ENCODE data around the gene CCNF.

CCNF gene

DNA sequence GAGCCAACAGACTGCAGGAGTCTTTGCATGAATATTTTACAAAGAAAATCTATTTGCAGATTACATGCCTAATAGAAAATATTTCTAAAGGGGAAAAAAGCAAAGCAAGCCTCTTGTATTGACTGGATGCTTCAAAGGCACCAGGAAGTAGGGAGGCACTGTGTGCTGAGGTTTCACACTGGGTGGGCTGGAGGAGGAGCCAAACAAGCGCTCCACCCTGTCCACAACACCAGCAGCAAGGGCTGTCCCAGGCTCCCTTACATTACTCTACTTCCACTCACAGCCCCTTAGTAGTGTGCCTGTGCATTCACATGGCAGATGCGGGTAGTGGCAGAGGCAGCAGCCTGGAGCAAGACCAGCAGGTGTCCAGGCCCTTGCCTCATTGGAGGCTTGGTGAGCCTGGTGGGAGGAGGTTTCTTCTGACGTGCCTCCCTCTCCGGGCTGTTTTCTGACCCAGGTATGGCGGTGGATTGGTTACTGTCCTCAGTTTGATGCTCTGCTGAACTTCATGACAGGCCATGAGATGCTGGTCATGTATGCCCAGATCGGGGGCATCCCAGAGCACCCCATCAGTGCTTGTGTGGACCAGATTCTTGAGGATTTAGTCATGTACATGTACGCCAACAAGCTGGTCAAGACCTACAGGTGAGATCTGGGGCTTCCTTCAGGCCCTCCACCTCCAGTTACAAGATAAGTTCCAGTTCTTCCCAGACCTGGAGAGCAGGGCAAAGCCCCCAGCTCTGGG is 7.0 kb upstream of the CCNF start:
- H3K4me3 ChIP-seq (replicated peaks; ENCODE audit: low read depth, low read length): no peak overlapping the region
- TF ChIP-seq, protein P1, sequence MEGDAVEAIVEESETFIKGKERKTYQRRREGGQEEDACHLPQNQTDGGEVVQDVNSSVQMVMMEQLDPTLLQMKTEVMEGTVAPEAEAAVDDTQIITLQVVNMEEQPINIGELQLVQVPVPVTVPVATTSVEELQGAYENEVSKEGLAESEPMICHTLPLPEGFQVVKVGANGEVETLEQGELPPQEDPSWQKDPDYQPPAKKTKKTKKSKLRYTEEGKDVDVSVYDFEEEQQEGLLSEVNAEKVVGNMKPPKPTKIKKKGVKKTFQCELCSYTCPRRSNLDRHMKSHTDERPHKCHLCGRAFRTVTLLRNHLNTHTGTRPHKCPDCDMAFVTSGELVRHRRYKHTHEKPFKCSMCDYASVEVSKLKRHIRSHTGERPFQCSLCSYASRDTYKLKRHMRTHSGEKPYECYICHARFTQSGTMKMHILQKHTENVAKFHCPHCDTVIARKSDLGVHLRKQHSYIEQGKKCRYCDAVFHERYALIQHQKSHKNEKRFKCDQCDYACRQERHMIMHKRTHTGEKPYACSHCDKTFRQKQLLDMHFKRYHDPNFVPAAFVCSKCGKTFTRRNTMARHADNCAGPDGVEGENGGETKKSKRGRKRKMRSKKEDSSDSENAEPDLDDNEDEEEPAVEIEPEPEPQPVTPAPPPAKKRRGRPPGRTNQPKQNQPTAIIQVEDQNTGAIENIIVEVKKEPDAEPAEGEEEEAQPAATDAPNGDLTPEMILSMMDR (IDR thresholded peaks at IDR 0.05; ENCODE audit: low read depth, low read length, missing control alignments): no peak
- no peak for DNase-seq (ENCODE audit: extremely low read depth, low read depth)

DNA sequence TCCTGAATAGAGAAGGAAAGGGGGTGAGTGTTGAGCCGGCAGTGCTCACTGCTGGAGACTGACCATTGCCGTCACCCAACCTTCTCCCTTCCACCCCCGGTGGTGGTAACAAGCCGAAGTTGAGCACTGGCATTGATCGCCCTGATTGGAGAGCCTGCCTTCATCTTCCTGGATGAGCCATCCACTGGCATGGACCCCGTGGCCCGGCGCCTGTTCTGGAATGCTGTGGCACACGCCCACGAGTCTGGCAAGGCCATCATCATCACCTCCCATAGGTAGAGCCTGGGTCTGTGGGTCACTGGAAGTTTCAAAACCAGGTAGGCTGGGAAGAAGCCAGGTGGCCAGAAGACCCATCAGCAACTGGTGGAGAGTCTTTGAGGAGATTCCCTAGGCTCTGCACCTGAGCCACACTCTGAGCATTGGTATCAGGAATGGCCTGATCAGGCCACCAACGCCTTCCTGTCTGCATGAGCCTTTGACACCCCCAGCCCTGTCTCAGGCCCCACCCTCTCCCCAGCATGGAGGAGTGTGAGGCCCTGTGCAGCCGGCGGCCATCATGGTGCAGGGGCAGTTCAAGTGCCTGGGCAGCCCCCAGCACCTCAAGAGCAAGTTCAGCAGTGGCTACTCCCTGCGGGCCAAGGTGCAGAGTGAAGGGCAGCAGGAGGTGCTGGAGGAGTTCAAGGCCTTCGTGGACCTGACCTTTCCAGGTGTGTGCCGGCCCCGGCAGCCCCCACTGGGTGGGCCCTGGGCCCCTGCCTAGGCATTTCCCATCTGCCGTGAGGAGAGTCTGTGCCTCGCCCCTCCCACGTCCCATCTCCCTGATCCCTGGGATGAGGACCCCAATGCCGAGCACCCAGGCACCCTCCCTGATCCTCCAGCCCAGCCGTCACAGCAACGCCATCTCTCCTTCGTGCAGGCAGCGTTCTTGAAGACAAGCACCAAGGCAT is 4.9 kb upstream of the CCNF start:
- H3K4me3 ChIP-seq (replicated peaks; ENCODE audit: low read depth, low read length): no peak overlapping the region
- DNase-seq (ENCODE audit: extremely low read depth, low read depth): no peak
- TF ChIP-seq, protein P1 (IDR thresholded peaks at IDR 0.05; ENCODE audit: low read depth, low read length, missing control alignments): no peak

DNA sequence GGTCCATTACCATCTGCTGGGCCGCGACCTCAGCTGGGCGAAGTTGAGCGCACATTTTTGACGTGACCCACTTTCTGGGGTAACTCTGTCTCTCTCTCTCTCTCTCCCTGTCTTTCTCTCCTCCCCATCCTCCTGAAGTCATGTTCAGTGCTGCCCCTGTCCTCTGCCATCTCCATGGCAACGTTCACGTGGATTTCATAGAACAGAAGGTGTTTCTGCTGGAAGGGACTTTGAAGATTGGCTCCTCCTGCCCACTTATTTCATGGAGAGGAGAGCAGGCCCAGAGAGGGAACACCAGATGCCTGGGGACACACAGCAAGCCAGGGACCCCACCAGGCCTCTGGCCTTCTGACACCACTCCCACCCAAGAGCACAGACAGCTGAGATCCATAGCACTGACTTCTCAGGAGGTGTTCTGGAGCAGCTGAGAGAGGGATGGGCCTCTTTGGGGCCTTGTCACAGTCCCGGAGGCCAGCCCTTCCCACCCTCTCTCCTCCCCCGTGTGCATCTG is 4.2 kb upstream of the CCNF start:
- DNase-seq (ENCODE audit: extremely low read depth, low read depth): no peak
- TF ChIP-seq, protein P1 (IDR thresholded peaks at IDR 0.05; ENCODE audit: low read depth, low read length, missing control alignments): no peak
- no peak overlapping the region for H3K4me3 ChIP-seq (replicated peaks; ENCODE audit: low read depth, low read length)

DNA sequence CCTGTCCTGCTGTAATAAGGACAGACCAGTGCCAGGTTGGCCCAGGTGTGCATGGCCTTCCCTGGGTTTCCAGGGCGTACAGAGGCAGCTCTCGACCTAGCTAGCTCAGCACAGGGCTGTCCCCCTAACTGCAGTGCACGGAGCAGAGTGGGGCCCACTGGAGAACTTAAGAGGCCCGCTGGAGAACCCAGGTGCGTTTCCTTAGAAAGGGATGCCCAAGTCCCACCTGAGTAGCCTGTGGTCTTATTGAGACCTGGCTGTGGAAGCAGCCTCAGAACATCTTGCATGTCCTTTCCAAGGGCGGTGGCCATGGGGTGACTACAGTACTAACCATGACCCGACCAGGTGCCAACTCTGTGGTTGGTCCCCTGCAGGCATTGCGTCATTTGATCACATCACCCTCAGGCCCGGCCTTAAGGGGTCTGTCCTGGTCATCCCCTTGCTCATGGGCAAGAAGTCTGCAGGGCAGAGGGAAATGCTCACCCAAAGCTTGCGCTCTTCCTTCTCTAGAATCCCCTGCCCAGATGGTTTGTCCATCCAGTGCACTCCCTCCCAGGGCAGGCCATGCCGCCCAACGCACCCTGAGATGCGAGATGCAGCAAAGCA is 3.3 kb upstream of the CCNF start:
- H3K4me3 ChIP-seq (replicated peaks; ENCODE audit: low read depth, low read length): no peak overlapping the region
- TF ChIP-seq, protein P1 (IDR thresholded peaks at IDR 0.05; ENCODE audit: low read depth, low read length, missing control alignments): no peak
- no peak for DNase-seq (ENCODE audit: extremely low read depth, low read depth)

DNA sequence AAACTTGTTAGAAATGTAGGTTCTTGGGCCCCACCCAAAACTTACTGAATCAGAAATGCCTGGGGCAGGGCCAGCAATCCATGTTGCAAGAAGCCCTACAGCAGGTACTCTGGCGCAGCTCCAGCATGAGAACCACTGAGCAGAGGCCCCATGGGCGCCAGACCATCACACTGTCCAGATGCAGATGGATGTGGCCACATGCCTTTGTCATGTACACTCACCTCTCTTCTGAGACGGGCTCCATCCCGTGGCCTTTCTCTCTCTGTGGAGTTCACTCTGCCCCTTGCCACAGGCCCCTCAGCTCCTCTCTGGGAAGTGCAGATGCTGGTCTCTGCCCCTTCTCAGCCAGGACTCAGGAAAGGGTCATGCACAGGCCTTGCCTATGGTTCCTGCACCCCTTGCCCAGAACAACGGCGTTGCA is 2.3 kb upstream of the CCNF start:
- DNase-seq (ENCODE audit: extremely low read depth, low read depth): no peak
- TF ChIP-seq, protein P1 (IDR thresholded peaks at IDR 0.05; ENCODE audit: low read depth, low read length, missing control alignments): no peak
- no peak overlapping the region for H3K4me3 ChIP-seq (replicated peaks; ENCODE audit: low read depth, low read length)

DNA sequence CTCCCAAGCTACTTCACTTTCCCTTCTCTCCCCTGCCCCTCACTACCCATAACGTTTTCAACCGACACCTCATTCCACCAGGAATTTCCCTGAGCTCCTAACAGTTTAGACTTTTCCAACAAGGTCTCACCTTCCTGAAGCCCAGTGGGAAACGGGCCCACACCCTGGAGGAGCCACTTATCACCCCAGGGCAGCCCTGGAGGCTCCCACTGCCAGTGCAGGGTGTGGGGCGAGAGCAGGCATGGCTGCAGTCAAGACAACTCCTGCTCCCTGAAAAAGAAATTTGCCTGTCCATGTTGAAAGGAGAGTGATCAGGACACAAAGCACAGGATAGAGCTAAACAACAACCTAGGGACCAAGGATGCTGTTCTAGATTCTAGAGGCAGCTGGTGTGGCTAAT is 1.7 kb upstream of the CCNF start:
- DNase-seq (ENCODE audit: extremely low read depth, low read depth): no peak
- no peak overlapping the region for H3K4me3 ChIP-seq (replicated peaks; ENCODE audit: low read depth, low read length)
- TF ChIP-seq, protein P1 (IDR thresholded peaks at IDR 0.05; ENCODE audit: low read depth, low read length, missing control alignments): no peak
